Stimulated activated CD8-positive, alpha-beta memory T cell treated with anti-CD3 and anti-CD28 coated beads, Interleukin-15, amount 100 ng/mL, for 24 hours (primary cell): ENCODE results near the gene GARNL3.

Experiments used
- DNase-seq: peaks from one replicate; pipeline ENCODE4 v3.0.0-alpha.2; 2020; ENCODE audit warnings: low read depth

Gene GARNL3, protein sequence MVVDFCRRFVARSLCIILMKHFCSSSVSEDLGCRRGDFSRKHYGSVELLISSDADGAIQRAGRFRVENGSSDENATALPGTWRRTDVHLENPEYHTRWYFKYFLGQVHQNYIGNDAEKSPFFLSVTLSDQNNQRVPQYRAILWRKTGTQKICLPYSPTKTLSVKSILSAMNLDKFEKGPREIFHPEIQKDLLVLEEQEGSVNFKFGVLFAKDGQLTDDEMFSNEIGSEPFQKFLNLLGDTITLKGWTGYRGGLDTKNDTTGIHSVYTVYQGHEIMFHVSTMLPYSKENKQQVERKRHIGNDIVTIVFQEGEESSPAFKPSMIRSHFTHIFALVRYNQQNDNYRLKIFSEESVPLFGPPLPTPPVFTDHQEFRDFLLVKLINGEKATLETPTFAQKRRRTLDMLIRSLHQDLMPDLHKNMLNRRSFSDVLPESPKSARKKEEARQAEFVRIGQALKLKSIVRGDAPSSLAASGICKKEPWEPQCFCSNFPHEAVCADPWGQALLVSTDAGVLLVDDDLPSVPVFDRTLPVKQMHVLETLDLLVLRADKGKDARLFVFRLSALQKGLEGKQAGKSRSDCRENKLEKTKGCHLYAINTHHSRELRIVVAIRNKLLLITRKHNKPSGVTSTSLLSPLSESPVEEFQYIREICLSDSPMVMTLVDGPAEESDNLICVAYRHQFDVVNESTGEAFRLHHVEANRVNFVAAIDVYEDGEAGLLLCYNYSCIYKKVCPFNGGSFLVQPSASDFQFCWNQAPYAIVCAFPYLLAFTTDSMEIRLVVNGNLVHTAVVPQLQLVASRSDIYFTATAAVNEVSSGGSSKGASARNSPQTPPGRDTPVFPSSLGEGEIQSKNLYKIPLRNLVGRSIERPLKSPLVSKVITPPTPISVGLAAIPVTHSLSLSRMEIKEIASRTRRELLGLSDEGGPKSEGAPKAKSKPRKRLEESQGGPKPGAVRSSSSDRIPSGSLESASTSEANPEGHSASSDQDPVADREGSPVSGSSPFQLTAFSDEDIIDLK

DNA sequence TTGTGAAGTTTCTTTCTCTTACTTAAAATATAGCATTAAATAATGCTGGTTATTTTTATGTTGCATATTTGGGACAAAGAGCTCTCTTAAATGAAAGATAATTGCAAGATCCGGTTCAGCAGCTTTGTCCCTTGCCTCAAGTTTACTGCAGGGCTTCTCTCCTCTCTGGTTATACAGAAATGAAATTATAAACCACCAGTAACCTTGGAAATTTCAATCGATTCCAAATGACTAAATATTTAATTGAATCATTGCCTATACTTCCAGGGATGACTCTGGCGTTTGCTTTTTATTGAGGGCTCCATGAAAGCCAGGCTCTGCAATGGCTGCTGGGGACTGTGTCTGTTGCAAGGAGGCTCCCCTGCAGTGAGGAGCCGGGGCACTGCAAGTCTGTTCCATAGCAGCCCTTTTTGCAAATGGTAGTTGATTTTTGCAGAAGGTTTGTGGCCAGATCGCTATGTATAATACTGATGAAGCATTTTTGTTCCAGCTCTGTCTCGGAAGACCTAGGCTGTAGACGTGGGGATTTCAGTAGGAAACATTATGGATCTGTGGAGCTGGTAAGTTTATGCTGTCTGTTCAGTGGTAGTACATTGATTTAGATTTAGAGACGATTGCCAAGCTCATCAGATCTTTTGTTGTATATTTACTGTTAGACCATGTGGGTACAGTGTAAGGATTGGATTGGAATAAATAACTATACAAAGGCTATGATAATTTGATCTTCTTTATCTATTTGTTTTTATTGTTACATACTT lies at the start of gene GARNL3:
TSS of gene GARNL3 (plus strand) at position 313 of the 758 bp plus-strand sequence. CDS start at position 417, 104 bp downstream.
- DNase-seq = no peak

DNA sequence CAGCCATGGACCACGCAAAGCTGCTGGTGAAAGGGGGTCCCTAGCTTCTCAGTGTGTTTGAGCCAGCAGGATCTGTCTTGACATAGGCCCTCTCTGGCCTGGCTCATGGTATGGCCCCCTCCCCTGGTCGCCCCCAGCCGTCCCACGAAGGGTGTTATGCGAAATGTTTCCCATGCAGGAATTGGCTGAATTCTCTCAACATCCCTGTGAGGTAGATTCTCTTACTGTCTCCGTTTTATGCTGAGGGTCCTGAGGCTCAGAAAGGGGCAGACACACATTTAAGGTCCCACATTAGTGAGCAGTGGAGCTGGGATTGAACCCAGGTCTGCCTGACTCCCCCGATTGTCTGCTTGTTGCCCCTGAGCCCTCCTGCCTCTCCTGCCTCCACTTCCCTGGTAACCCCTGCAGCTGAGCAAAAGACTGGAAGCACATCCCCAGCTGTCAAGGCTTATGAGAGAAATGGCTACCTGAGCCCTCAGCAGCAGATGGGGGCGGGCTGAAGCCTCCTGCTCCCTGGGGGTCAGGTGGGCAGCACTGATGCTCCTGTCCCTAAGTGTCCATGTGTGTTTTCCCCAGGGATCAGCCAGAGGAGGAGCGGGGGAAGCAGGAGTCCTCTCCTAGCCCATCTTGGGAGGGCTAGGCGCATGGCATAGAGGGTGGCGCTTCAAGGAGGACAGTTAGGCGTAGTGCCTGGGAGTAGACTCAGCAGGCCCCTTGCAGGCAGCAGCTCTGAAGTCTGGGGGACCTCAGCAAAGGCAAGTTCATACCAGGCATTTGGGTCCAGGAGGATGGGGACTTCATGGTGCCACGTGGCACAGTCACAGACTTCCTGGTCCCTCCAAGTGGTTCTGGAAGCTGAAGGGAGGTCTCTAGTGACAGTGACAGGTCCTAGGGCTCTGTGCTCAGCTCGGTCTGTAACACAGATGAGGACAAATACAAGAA lies 49.0 kb upstream of the GARNL3 start:
- DNase-seq = no peak

DNA sequence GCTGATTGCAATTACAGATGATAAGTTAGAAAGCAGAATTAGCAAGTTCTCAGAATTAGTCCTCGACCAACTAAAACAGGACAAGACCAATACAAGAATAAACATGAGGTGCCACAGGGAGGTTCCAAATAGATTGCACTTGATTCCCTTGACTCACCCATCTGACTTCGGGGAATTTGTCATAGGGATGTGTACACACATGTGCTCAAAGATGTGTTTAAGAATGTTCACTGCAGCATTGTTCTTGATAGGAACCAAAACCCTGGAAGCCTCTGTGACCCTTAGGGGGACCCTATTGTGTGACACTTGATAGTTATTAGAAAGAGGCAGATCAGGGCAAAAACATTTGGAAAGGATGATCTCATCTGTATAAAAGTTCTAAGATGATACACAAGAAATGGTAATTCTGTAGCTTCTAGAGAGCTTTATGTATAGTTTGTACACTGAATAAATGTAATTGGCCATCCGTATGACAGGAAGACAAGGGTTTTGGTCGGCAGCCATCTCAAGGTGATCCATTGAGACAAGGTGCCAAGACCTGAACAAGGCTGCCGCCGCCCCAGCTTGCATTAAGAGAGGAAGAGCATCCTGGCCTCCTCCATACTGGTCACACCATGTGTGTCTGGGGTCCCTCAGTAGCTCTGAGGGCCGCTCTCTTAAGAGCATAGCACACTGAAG lies 48.2 kb upstream of the GARNL3 start:
- no peak for DNase-seq

DNA sequence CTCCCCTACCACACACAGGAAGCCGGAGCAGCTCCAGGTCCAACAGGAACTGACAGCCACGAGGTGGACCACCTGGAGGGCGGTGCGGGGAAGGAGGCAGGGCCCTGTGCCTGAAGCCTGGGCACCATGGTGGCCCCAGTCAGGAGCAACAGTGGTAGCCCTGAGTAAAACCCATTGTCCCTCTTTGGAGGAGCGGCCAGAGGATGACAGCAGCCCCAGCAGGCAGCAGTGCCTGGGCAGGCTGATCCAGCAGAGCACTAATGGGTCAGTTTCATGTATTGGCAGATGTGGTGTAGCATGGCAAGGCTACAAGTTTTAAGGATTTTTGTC lies 47.7 kb upstream of the GARNL3 start:
- no peak for DNase-seq

DNA sequence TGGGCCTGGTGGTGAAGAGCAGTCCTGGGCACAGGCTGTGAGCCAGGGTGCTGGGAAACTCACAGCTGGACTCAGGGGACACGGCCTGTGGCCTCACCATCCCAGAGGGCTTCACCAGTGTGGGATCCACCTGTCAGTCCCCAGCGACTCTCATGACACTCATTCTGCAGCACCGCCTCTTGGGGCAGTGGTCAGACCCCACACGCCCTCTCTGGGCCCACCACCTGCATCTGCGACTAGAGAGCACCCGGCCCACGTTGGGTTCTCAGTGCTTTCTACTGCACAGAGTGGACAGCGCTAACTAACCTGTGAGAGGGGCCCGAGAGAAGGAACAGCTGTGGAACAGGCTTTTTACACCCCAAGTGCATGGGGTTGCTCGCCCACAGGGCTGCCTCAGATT lies 45.8 kb upstream of the GARNL3 start:
- DNase-seq = no peak

DNA sequence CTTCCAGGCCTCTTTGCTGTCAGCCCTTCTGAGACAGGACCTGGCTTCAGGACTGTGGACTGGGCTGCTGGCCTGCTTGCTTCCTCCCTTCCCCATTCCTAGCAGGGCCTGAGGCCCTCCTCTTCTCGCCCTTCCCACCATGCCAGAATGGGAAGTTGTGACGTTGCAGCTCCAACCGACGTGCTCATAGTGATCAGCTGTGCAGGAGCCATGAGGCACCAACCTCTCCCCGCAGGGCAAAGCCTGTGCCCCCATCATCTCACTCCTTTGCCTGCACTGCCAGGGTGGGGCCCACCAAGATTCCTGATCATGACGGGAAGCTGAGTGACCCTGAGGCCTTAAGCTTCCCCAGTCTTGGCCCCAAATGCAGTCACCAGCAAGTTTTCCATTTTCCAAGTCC lies 45.1 kb upstream of the GARNL3 start:
- DNase-seq = no peak

DNA sequence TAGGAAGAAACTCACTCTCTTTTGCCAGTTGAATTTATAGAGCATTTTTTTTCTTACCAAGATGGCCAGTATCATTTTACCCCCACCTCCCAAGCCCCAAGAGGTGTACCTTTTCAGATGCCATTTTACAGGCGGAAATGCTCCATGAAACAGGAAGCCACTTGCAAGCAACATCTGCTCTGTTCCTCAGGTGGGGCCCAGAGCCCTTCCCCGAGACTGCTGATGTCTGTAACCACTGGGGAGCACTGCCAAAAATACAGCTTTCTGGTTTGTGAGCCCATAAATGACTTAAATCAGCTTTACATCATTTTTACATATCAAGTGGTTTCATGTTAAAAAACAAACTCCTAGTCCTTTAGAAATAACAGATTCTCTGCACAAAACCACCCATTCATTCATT lies 42.9 kb upstream of the GARNL3 start:
- no peak for DNase-seq

DNA sequence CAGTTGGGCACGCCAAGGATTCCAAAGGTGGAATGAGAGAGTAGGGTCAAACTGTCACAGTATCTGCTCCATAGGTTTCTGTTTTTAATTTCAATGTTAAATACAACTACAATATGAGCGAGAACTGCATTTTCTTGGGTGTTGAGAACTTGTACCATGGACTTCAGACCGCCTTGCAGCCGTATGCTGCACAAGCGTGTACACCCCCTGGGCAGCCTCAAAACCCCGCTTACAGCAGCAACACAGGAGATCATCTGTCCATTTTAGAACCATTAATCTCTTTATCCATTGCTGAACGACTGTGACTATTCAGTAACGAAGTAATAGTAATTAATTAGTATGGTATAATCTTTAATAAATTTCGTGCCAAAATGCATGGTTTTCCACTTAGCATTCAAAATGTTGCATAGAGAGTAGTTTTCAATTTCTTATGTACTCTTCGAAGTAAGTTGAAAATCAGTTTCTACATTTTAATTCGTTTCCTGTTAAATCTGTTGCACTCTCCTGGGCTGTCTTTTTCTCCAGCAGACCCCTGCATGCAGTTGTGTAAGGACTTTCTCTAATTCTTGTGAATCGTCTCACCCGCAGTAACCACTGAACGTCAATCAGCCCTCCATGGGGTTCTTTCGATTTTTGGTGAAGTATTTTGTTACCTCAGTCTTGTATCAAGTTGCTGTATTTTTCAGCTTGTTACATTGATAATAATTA lies 42.0 kb upstream of the GARNL3 start:
- DNase-seq = no peak

DNA sequence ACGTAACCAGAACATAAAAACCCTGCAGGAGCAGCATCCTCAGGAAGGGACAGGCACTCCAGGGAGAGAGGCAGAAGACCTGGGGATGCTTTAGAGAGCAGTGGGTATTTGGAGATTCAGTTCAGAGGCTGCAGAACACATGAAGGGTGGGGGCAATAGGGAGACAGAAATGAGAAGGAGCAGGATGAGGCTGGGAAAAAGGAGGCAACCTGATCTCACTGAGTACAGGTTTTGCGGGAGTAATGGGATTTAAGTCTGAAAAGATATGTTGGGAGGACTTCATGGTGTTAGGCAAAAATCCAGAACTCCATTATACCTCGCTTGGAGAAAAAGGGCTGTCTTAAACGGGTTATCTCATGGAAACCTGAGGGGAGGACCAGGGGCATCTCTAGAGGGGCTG lies 41.3 kb upstream of the GARNL3 start:
- no peak for DNase-seq

DNA sequence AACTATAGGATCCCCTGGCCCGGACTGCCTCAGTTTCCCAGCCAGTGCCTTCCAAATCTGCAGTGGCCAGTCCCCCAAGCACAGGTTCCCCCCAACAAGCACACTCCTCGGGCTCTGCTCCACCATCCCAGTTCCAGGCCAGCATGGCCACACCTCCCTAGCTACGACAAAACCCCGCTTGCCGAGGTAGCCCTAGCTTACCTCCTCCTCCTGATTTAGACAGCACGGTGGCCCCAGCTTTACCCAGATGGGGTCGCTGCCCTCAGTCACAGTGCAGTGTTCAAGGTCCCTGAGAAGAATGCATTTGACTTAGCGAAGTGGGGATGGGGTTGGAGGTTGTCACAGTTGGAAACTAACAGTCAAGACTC lies 40.8 kb upstream of the GARNL3 start:
- no peak for DNase-seq

DNA sequence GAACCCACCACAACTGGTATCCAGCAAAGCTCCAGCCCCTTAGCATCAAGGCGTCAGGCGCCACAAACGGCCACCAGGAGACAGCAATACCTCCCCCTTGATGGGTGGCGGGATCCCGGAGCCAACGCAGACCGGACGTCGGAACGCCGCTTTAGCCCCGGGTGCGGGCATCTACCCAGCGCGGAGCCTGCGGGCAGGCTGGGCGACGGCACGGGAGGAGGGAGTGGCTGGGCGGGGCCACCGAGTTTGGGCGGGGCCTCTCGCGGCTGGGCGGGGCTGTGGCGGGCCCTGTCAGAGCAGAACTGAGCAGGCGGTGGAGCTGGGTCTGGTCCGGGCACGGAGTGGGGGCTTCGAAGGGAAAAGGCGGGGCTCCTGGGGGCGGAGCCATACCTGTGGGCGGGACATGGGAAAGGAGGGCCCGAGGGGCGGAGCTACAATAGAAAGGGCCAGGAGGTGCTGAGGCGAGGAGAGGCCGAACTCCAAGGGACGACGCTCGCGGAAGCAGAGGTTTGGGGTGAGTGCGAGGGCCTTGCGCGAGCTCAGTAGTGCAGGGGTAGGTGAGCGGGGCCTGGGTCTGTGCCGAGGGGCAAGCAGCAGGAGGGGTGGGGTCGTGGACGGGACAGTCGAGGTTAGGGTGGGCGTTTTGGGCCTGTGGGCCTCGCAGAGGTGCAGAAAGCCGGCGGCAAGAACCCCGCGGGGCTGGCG lies 40.2 kb upstream of the GARNL3 start:
- DNase-seq = peak; percentile 75

DNA sequence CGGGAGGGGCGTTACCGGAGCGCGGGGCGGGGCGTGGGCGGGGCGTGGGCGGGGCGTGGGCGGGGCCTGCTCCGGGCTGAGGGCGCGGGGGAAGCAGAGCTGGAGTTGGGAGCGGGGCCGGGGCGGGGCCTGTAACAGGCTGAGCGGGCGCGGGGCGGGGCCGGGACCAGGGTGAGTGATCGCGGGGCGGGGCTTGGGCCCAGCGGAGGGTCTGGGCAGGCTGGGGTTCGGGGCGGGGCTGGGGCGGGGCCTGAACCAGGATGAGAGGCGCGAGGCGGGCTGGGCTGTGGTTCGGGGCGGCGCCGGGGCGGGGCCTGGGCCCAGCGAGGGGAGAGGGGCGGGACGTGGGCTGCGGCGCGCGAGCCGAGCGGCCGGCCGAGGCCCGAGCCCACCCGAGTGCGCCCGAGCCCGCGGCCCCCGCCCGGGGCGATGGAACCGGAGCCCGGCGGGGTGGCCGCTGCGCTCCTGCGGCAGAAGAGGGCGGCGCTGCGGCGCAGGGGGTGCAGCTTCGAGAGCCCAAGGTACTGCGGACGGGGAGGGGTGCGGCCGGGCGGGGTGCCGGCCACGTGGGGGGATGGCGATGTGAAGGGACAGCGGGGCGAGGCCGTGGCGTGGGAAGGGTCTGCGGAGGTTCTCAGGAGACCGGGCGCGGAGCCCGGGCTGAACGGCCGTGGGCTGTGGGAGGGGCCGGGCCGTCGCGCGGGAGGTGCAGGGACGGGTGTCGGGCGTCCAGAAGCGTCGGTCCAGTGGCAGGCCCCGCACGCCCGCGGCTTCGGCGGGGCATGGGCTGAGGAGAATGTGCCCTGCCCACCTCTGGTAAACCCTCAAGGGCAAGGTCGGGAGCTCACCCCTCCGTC lies 39.5 kb upstream of the GARNL3 start:
- peak; percentile 85 for DNase-seq

DNA sequence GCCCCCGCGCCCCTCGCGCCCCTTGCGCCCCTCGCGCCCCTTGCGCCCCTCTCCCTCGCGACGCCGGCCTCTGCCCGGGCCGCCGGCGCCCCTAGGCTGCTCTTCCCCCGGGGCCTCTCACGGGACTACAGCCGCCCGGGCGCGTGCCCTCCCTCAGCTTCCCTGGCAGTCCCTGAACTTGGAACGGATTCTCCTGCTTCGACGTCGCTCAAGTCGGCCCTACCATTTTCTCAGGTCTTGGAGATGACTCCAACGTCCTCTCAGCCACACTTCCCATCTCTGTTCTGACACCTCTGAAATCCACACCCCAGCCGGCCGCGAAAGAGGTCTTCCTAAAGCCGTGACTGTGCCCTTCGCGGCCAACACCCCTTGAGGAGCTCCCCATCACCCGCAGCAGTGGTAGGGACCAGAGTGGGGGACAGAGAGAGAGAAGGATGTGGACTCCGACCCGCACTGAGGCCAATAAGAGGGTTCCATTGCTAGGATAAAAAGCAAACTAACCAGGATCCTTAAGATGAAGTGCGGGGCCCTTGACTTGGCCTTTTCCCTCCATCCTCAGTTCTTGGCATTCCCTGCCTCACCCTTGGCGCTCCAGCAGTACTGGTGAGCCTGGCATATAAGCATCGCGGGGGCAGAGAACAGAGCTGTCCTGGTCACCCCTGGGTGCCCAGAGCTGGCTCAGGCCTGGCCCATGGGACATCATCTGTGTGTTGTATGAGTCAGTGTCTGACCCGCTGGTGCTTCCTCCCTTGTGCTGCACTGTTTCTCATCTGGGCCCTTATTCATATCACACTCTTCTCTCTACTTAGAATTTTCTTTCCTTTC lies 38.6 kb upstream of the GARNL3 start:
- DNase-seq = no peak

DNA sequence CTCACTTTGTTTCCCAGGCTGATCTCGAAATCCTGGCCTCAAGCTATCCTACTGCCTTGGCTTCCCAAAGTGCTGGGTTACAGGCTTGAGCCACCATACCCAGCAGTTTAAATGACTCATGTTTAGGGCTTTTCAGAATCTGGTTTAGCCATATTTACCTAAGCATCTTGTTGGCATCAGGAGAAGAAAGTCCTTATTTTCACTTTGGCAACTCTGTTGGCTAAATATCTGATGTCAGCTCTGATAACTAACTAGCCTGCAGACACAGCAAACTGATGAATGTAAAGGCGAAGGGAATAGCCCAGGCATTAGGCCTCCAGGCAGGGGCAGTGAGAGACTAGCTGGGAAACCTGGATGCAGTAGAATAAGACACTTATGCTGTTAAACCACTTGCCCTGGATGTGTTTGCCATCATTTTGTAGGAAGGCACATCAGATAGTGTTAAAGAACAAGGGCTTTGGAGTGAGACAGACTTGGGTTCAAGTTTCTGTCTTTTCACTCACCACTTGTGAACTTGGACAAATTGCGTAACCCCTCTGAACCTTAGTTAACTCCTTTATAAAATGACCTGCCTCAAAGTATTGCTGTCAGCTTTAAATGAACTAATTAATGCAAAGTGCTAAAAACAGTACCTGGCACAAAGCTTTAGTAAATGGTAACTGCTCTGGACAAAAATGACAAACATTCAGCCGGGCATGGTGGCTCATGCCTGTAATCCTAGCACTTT lies 34.7 kb upstream of the GARNL3 start:
- no peak for DNase-seq

DNA sequence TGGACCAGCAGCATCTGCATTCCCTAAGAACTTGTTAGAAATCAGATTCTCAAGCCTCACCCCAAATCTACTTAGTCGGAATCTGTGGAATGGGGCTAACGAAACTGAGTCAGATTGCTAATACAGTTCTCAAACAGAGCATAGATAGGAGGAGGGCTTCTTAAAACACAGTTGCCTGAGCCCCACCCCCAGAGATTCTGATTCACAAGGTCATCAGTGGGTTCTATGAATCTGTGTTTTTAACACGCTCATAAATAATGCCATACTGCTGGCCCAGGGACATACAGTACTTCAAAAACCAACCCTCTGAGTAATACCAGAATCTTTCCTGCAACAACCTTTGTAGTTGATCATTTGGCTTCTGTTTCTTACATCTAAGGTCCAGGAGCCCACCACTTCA lies 32.9 kb upstream of the GARNL3 start:
- no peak for DNase-seq

DNA sequence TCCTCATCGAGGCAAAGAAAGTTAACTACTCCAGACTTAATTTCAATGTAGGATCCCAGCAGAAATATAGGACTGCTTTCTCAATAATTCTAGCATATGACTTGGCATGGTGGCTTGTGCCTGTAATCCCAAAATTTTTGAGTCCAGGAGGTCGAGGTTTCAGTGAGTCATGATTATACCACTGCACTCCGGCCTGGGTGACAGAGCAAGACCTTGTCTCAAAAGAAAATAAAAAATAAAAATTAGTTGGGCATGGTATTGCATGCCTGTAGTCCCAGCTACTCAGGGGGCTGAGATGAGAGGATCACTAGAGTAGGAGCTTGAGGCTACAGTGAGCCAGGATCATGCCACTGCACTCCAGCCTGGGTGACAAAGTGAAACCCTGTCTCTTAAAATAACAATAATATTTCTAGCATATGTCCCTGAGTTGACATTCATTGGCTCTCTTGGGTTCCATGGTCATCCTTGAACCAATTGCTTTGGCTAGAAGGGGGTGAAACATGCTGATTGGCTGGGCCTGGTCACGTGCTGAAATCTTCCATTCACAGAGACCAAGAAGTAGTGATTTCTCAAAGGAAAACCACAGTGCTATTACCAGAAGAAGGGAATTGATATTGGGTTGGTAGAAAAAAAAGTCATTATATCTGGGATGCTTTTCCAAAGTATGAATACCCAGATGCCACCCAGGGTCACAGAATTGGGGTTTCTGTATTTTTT lies 31.6 kb upstream of the GARNL3 start:
- no peak for DNase-seq
